Chondrocyte (in vitro differentiated cells): ENCODE measurements around the gene TSHZ2. TPM values are rescaled to one million over a fixed set of nuclear protein-coding genes. Genes with fewer than 3 reads are reported as not detected.

ENCODE experiments used
- DNase-seq: peaks from one replicate; pipeline ENCODE4 v3.0.0; 2021; ENCODE audit warnings: mixed read lengths, low spot score
- H3K27ac Mint-ChIP-seq: one replicate; pipeline ENCODE4 v1.8.0; 2021; ENCODE audit warnings: mild to moderate bottlenecking, moderate library complexity, mixed read lengths; ENCODE audit not compliant: unreplicated experiment
- H3K27me3 Mint-ChIP-seq: 2 replicates; pipeline ENCODE4 v1.8.0; 2021; ENCODE audit warnings: low read depth, mixed read lengths
- H3K36me3 Mint-ChIP-seq: 2 replicates; pipeline ENCODE4 v1.8.0; 2021; ENCODE audit warnings: low read depth, mixed read lengths
- H3K4me1 Mint-ChIP-seq: 2 replicates; pipeline ENCODE4 v1.8.0; 2021; ENCODE audit warnings: low read depth, mild to moderate bottlenecking, mixed read lengths
- H3K4me3 Mint-ChIP-seq: one replicate; pipeline ENCODE4 v1.8.0; 2021; ENCODE audit warnings: mild to moderate bottlenecking, moderate library complexity, mixed read lengths; ENCODE audit not compliant: unreplicated experiment
- H3K9me3 Mint-ChIP-seq: 2 replicates; pipeline ENCODE4 v1.8.0; 2021; ENCODE audit warnings: low read depth, mixed read lengths
- CTCF ChIP-seq: fragments of 200-600 bp; sonication (generic); IDR thresholded peaks from 2 replicates; pipeline ENCODE4 v1.5.0; 2021; ENCODE audit warnings: antibody characterized with exemption, mild to moderate bottlenecking, moderate library complexity
- total RNA-seq: library from RNA; stranded (reverse); gene quantifications from 3 replicates; pipeline ENCODE4 v1.2.1, GENCODE V29; 2021

The TSHZ2 gene
- total RNA-seq, 1 donor from 2014 or later = 0.37 TPM

DNA sequence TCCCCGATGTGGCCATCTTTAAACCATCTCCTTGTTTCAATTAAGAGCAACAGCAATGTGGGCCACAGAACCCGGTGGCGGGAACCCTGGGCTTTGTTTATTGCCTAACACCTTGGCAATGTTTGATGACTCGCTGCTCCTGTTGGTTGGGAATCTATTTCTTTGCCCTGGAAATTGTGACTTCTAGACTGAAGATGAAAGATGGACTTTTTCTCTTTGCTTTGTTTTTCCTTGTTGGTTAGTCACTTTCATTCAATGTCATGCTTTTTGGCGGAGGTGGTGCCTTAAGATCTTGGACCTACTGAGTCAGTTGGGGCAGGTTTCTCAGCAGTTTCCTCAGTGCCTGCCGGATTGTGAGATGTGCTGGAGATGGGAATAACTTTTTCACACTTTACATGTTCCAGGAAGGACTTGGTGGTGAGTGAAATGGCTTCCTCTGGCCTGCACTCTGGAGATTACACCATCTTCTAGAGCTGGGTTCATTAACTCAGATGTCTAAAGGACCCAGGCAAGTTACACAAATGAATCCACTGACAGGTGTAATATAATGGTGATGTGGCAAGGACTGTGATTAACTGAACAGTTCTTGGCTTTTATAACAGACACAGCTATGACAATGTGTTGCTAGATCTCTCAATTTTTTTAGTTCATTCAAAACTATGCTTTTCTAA, 56.3 kb downstream of the TSHZ2 start:
- Mint-ChIP-seq H3K27me3 (peaks cover 3% of the 10 kb centered on the region), H3K36me3 (no peaks in the 10 kb centered on the region), H3K4me1 (no peaks in the 10 kb centered on the region), H3K9me3 (no peaks in the 10 kb centered on the region), H3K27ac (no peak overlapping the region), H3K4me3 (no peak overlapping the region)
- no peak for DNase-seq
- no peak for TF ChIP-seq CTCF

- no peak for TF ChIP-seq CTCF
- H3K9me3 Mint-ChIP-seq = no peaks in the 10 kb centered on the region
- H3K27me3 Mint-ChIP-seq = peaks cover 3% of the 10 kb centered on the region
- H3K27ac Mint-ChIP-seq = no peak overlapping the region
- DNase-seq = no peak
- no peaks in the 10 kb centered on the region for H3K36me3 Mint-ChIP-seq
- H3K4me1 Mint-ChIP-seq = no peaks in the 10 kb centered on the region
- no peak overlapping the region for H3K4me3 Mint-ChIP-seq
Observed at GRCh38 chr20:53030061-53030460, 57.9 kb downstream of the TSHZ2 start.

DNA sequence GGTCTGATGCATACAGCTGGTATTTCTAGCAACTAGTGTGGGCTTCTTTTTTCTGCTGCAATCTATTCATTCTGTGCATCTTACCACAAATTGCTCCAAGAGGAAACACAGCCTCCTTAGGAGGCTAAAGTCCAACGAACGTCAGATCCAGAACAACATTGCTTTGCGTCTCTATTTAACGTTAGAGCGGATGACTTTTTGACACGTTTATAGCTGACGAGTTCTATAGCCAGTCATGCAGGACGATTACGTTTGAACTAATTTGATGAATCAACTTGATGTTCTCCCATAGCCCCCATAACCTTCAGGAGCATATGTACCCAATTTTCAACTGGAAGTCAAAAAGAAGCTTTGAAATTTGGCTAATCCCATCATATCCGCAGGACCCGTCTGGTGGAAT, 59.9 kb downstream of the TSHZ2 start:
- Mint-ChIP-seq H3K27me3 (peaks cover 3% of the 10 kb centered on the region), H3K36me3 (no peaks in the 10 kb centered on the region), H3K4me1 (no peaks in the 10 kb centered on the region), H3K27ac (no peak overlapping the region), H3K4me3 (no peak overlapping the region), H3K9me3 (no peaks in the 10 kb centered on the region)
- no peak for TF ChIP-seq CTCF
- DNase-seq = no peak

DNA sequence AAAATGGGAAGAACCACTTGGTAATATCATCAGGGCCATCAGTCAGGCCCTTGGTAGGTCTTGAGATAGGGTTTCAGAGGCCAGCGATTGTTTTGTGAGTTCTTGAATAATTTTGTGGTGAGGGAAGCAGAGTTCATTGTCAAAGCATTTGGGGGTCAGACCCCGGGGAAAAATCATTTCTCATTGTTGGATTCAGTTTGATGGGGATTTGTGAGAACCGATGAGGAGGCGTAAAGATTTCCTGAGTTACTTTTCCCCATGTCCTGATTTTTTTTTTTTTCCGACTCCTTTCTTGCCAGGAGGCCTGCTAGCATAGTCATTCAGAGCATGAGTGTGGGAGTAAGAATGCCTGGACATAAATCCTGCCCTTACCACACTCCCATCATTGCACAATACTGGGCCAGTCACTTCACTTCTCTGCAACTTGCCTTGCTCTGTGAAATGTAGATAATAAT, 60.3 kb downstream of the TSHZ2 start:
- DNase-seq = no peak
- H3K36me3 Mint-ChIP-seq = no peaks in the 10 kb centered on the region
- H3K27ac Mint-ChIP-seq = no peak overlapping the region
- no peak for TF ChIP-seq CTCF
- no peak overlapping the region for H3K4me3 Mint-ChIP-seq
- no peaks in the 10 kb centered on the region for H3K9me3 Mint-ChIP-seq
- H3K4me1 Mint-ChIP-seq = no peaks in the 10 kb centered on the region
- no peaks in the 10 kb centered on the region for H3K27me3 Mint-ChIP-seq

DNA sequence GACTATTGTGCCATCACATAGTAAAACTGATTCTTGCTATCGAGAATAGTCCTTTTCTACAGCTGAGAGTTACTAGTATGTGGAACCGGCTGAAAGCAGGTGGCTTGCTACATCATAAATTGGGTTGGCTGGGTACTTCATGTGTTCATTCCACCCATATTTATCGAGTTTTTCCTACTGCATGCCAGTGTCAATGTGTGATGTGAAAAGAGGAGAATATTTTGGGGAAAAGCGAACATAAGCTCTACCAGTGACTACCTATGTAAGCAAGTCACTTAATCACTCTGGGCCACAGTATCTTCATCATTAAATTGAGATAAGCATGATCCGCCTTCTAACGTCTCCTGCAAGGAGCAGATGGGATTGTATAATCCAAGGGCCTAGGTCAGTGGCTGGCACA, 61.0 kb downstream of the TSHZ2 start:
- H3K9me3 Mint-ChIP-seq = no peaks in the 10 kb centered on the region
- TF ChIP-seq CTCF = no peak

More for the DNA sequence above, 61.0 kb downstream of the TSHZ2 start:
- Mint-ChIP-seq H3K27ac (no peak overlapping the region), H3K27me3 (no peaks in the 10 kb centered on the region), H3K4me3 (no peak overlapping the region), H3K36me3 (no peaks in the 10 kb centered on the region), H3K4me1 (no peaks in the 10 kb centered on the region)
- DNase-seq = no peak
